ENCODE data around the gene ACOX1. TPM values are rescaled to one million over a fixed set of nuclear protein-coding genes. Genes with fewer than 3 reads are reported as not detected.

The ACOX1 gene
- 22.2 and 35.1 TPM in 2 replicates for total RNA-seq

DNA sequence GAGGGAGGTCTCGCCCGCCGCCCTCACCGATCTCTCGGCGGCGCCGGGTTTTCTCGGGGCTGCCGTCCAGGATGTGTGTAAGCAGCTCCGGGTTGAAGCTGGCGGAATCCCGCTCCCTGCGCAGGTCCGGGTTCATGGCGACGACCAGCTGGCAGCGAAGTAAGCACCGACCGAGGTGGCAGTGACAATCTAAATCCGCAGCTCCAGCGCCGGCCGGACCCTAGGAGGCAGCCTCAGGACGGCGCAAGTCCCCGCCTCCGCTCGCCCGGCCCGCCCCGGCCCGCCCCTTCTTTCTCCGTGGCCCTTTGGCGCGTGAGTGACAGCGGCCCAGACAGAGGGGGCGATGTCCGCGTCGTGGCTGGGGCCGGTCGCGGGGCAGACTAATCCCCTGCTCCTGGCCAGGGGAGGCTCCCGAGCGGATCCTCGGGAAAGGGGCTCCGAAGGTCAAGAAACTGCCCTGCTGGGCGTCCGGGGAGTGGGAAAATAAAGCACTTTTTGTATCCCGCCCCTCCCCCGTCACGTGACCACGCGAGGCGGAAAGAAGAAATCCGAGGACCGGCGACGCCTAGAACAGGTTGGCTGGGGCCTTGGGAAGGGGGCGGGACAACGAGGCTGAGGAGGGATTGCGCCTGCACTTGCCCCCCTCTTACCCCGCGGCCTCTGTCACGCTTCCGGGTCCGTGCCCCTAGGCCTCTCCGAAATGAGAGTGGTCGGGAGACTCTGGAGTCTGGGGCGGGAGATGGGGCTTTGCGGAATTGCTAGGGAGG lies at the start of gene ACOX1, which contains the start of gene TEN1:
TSS of gene ACOX1 (minus strand) at position 229 of the 767 bp plus-strand sequence. CDS start at position 136, 93 bp downstream.
TSS of gene TEN1 (plus strand) at position 303 of the 767 bp plus-strand sequence. CDS start 6,953 bp downstream, outside the sequence.
- TF ChIP-seq, protein P1, sequence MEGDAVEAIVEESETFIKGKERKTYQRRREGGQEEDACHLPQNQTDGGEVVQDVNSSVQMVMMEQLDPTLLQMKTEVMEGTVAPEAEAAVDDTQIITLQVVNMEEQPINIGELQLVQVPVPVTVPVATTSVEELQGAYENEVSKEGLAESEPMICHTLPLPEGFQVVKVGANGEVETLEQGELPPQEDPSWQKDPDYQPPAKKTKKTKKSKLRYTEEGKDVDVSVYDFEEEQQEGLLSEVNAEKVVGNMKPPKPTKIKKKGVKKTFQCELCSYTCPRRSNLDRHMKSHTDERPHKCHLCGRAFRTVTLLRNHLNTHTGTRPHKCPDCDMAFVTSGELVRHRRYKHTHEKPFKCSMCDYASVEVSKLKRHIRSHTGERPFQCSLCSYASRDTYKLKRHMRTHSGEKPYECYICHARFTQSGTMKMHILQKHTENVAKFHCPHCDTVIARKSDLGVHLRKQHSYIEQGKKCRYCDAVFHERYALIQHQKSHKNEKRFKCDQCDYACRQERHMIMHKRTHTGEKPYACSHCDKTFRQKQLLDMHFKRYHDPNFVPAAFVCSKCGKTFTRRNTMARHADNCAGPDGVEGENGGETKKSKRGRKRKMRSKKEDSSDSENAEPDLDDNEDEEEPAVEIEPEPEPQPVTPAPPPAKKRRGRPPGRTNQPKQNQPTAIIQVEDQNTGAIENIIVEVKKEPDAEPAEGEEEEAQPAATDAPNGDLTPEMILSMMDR (conservative IDR thresholded peaks at IDR 0.05; ENCODE audit: low read depth, low read length) = no peak
- H3K4me3 ChIP-seq (ENCODE audit: low read depth, low read length) = peak within 1 kb of the TSS; percentile 63
- DNase-seq (ENCODE audit: low read depth) = peak; percentile 72

DNA sequence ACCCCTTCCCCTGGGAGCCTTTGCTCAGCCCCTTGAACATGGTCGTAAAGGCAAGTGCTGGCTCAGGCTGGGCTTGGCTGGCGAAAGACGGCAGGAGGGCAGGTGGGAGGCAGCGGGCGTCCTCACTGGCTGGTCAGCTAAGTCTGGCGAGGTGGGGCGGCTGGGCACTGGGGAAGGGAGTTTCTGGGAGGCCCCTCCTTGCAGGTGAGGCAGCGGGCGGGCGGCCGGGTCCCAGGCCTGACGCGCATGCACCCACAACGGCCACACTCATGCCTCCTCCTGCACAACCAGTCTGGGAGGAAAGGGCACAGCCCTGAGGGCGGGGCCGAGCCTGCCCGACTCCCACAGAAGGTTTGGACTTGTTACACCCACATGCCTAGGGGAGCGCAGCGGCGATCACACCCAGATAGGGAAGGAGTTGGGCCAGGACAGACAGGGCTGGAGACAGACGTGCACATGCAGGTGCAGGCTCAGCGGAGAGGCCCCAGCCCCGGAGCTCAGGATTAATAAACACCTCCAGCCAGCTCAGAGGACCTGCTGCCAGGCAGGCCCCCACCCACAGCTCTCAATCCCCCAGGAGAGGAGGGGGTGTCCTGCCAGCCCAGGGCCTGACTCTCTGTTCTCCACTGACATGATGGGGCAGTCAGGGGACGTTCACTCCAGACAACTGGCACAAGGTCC lies 48.3 kb upstream of the ACOX1 start, which contains the start of gene EVPL:
TSS of gene EVPL (minus strand) at position 148 of the 681 bp plus-strand sequence. CDS start at position 40, 108 bp downstream.
- H3K4me3 ChIP-seq (ENCODE audit: low read depth, low read length) = peak within 1 kb of the TSS; percentile 63
- no peak for DNase-seq (ENCODE audit: low read depth)
- TF ChIP-seq, protein P1 (conservative IDR thresholded peaks at IDR 0.05; ENCODE audit: low read depth, low read length) = no peak

DNA sequence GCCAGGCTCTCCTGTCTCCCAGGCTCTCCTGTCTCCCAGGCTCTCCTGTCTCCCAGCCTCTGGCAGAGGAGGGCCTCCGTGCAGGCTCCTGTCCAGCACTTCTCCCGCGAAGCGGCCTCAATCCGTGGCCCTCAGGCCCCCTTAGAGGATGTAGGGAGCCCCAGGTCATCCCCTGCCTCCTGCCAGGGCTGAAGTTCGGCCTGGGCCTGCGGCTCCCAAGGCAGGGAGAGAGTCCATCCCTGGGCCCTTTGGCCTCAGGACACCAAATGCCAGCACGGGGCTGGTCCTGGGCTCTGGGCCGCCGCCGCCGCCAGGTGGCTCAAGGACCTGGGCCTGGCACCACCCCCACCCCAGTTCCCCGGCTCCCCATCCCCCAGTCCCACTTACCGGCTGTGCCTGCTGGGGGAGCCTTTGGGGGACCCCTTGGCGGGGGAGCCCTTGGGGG lies 47.8 kb upstream of the ACOX1 start:
- peak overlapping the region; percentile 63 for H3K4me3 ChIP-seq (ENCODE audit: low read depth, low read length)
- DNase-seq (ENCODE audit: low read depth) = no peak
- TF ChIP-seq, protein P1 (conservative IDR thresholded peaks at IDR 0.05; ENCODE audit: low read depth, low read length) = peak; percentile 37

DNA sequence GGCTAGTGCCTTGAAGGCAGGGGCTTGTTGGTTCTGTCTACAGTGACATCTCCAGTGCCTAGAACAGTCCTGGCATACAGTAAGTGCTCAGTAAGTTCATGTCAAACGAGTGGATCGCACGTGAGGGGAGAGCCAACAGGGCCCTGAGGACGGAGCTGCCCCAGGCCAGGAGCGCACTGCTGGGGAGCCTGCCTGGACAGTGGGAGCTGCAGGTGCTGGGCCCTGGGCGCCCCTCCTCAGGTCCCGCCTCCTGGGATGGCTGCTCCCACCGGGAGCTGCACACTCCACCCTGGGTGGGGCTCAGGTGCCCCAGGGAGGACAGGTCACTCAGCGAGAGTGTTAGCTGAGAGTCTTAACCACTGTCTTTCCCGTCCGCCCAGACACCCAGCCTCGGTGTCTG lies 46.3 kb upstream of the ACOX1 start:
- no peak overlapping the region for H3K4me3 ChIP-seq (ENCODE audit: low read depth, low read length)
- no peak for DNase-seq (ENCODE audit: low read depth)
- TF ChIP-seq, protein P1 (conservative IDR thresholded peaks at IDR 0.05; ENCODE audit: low read depth, low read length) = no peak

DNA sequence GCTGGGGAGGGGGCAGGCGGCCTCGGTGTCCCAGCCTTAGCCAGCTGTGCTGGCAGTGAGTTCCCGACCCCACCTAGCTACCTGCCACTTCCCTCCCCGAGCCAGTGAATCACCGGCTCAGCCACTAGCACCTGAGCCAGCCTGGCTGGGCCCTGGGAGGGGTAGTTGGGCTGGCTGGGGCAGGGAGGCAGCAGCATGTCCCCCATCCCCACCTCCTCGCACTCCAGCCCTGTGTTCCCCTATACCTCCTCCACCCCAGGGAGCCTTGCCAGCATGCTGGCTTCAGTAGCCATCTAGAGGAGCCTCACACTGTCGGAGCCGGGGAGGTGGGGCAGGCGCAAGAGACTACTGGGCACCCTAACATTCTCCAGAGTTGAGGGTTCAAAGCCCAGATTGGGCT lies 45.4 kb upstream of the ACOX1 start:
- TF ChIP-seq, protein P1 (conservative IDR thresholded peaks at IDR 0.05; ENCODE audit: low read depth, low read length) = no peak
- H3K4me3 ChIP-seq (ENCODE audit: low read depth, low read length) = no peak overlapping the region
- DNase-seq (ENCODE audit: low read depth) = no peak

DNA sequence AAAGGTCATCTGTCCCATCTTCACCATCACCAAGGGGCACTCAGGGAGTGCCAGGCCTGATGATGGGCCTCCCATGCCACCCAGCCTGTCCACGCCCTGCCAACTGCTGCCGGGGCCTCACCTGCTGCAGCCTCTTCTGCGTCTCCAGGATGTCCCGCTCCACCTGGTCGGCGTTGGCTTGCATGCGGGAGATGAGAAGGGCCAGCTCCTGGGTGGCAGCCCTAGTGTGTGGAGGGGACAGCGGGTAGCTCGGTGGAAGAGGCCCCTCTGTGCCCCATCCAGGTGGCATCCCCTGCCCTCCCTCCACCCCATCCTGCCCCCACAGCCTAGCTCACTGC lies 44.9 kb upstream of the ACOX1 start:
- DNase-seq (ENCODE audit: low read depth) = no peak
- TF ChIP-seq, protein P1 (conservative IDR thresholded peaks at IDR 0.05; ENCODE audit: low read depth, low read length) = no peak
- no peak overlapping the region for H3K4me3 ChIP-seq (ENCODE audit: low read depth, low read length)
